ENCODE results near the gene KCNJ5. TPM values are rescaled to one million over a fixed set of nuclear protein-coding genes. Genes with fewer than 3 reads are reported as not detected.

KCNJ5 gene
- total RNA-seq, 2 donors from 2014 or later: 6.3 to 13.7 TPM

DNA sequence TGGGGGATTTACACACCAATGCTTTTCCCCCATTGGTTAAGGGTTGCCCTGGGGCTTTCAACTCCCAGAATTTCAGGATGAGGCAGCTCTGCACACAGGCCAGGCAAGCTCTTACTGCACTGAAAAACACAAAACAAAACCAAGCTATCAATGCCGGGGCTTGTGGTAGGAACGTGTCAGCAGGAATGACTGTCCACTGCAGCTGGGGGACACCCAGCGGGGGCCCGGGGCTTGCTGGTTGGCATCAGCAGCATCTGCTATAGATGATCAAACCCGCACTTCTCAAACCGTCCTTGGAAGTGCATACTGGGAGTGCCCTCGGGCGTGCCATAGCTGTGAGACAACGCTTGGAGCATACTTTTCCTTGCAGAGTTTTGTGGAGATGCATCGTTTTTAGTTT is 43.8 kb downstream of the KCNJ5 start:
- intact Hi-C loops (cut with DNase I): no loop called here
- DNase-seq: no peak
- WGBS, 2 donors: 84 to 88% methylated on average over 6 to 10 of the region's 10 CpGs

GRCh38 chr11:128936606-128937251 is 45.6 kb downstream of the KCNJ5 start:
- Histone ChIP-seq H3K9me3 (no peaks in the 10 kb centered on the region), H3K36me3 (replicated peaks in 1 of 2; ENCODE audit: insufficient read depth in 1 of 2, low read depth in 2 of 2) (no peaks in the 10 kb centered on the region), H3K27ac (no peak overlapping the region), H3K27me3 (no peaks in the 10 kb centered on the region), H3K4me1 (no peaks in the 10 kb centered on the region), H3K4me3 (no peak overlapping the region)
- DNase-seq (no peak), ATAC-seq (no peak)
- WGBS, 2 donors: 77 to 86% methylated on average over 9 to 16 of the region's 16 CpGs
- intact Hi-C loops (cut with DNase I): no loop called here
- TF ChIP-seq CTCF (IDR thresholded peaks at IDR 0.05): no peak
- TF ChIP-seq POLR2A (IDR thresholded peaks at IDR 0.05): no peak

More for the DNA sequence above, 43.8 kb downstream of the KCNJ5 start:
- no peaks in the 10 kb centered on the region for H3K36me3 ChIP-seq (replicated peaks in 1 of 2; ENCODE audit: insufficient read depth in 1 of 2, low read depth in 2 of 2)
- H3K27ac ChIP-seq: no peak overlapping the region
- H3K27me3 ChIP-seq: no peaks in the 10 kb centered on the region
- no peaks in the 10 kb centered on the region for H3K4me1 ChIP-seq
- TF ChIP-seq CTCF (IDR thresholded peaks at IDR 0.05) (no peak), POLR2A (IDR thresholded peaks at IDR 0.05) (no peak)
- no peak overlapping the region for H3K4me3 ChIP-seq
- ATAC-seq: no peak
- H3K9me3 ChIP-seq: no peaks in the 10 kb centered on the region

- no peak overlapping the region for H3K4me3 ChIP-seq
- H3K4me1 ChIP-seq: no peaks in the 10 kb centered on the region
Measured at GRCh38 chr11:128937480-128937879, 46.3 kb downstream of the KCNJ5 start.

DNA sequence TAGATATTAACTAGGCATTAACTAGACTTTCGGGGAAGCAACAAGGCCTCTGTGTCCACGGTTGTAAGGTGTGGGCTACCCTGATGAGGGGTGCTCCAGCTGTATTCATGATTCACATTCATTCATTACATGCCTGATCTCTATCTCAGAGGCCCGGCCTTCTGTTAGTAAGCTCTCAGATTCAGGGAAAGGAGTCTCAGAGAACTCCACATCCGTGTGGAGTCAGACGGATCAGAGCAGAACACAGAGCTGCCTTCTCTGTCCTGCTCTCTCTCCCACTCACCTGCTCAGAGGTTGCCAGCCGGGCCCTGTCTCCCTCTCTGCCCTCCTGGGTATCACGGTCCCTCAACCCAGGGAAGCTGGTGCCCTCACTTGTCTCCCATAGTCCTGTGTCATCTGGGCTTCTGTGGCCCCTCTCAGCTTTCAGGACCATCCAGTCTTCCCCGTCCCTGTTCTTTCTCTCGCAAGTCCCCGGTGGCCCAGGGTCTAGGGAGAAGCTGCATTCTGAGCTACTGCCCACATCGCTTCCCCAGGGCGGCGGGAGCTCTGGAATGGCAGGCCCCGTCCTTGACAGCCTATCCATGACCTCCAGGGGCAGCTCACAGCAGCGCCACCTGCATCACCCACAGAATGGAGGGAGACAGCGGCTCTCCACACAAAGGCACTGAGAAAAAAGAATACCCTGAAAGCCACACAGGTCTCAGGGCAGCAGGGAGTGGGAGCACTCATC is 47.2 kb downstream of the KCNJ5 start:
- Histone ChIP-seq H3K4me1 (no peaks in the 10 kb centered on the region), H3K27me3 (no peaks in the 10 kb centered on the region), H3K36me3 (replicated peaks in 1 of 2; ENCODE audit: insufficient read depth in 1 of 2, low read depth in 2 of 2) (no peaks in the 10 kb centered on the region), H3K4me3 (no peak overlapping the region), H3K9me3 (no peaks in the 10 kb centered on the region), H3K27ac (no peak overlapping the region)
- 87 to 92% methylated on average over 16 of the region's 16 CpGs for WGBS, 2 donors
- DNase-seq: no peak
- TF ChIP-seq CTCF (IDR thresholded peaks at IDR 0.05) (no peak), POLR2A (IDR thresholded peaks at IDR 0.05) (no peak)
- intact Hi-C loops (cut with DNase I): no loop called here
- no peak for ATAC-seq

More at GRCh38 chr11:128937480-128937879, 46.3 kb downstream of the KCNJ5 start:
- intact Hi-C loops (cut with DNase I): no loop called here
- no peak for TF ChIP-seq POLR2A (IDR thresholded peaks at IDR 0.05)
- no peak for TF ChIP-seq CTCF (IDR thresholded peaks at IDR 0.05)
- WGBS, 2 donors: 80 to 93% methylated on average over 3 to 9 of the region's 9 CpGs
- no peaks in the 10 kb centered on the region for H3K27me3 ChIP-seq
- no peak for DNase-seq
- H3K27ac ChIP-seq: no peak overlapping the region
- no peaks in the 10 kb centered on the region for H3K36me3 ChIP-seq (replicated peaks in 1 of 2; ENCODE audit: insufficient read depth in 1 of 2, low read depth in 2 of 2)
- H3K9me3 ChIP-seq: no peaks in the 10 kb centered on the region
- ATAC-seq: no peak
